Astrocyte (in vitro differentiated cells and primary cell): ENCODE measurements around the gene FNDC5. TPM values are rescaled to one million over a fixed set of nuclear protein-coding genes. Genes with fewer than 3 reads are reported as not detected.

Experiments used
- DNase-seq: peaks from one replicate; pipeline ENCODE4 v3.0.0-alpha.2; 2010; ENCODE audit warnings: low read depth
- FAIRE-seq: peaks from 2 replicates; lab custom pipeline; 2011; peaks lifted over from hg19 to GRCh38; lab: Jason Lieb, UNC
- H2AFZ ChIP-seq: 2 replicates; pipeline ENCODE4 v1.6.0; 2012; ENCODE audit warnings: low read depth, low read length, inconsistent platforms
- H3K27ac ChIP-seq: 2 replicates; pipeline ENCODE4 v1.5.1; 2011; ENCODE audit warnings: low read depth, low read length, inconsistent platforms
- H3K27me3 ChIP-seq: 2 replicates; pipeline ENCODE4 v1.6.0; 2011; ENCODE audit warnings: low read length, inconsistent platforms; ENCODE audit not compliant: insufficient read depth
- H3K36me3 ChIP-seq: 2 replicates; pipeline ENCODE4 v1.5.1; 2011; ENCODE audit warnings: low read length, inconsistent platforms; ENCODE audit not compliant: insufficient read depth
- H3K4me1 ChIP-seq: 2 replicates; pipeline ENCODE4 v1.5.1; 2011; ENCODE audit warnings: low read length, inconsistent platforms; ENCODE audit not compliant: insufficient read depth
- H3K4me2 ChIP-seq: 2 replicates; pipeline ENCODE4 v1.6.0; 2012; ENCODE audit warnings: low read length, inconsistent platforms
- H3K4me3 ChIP-seq: 2 replicates; pipeline ENCODE4 v1.5.1; 2011; ENCODE audit warnings: low read depth, mild to moderate bottlenecking, low read length, inconsistent platforms; ENCODE audit not compliant: insufficient read depth
- H3K79me2 ChIP-seq: 2 replicates; pipeline ENCODE4 v1.6.0; 2012; ENCODE audit warnings: mild to moderate bottlenecking, low read length, inconsistent platforms; ENCODE audit not compliant: insufficient read depth
- H3K9ac ChIP-seq: 2 replicates; pipeline ENCODE4 v1.6.0; 2012; ENCODE audit warnings: mild to moderate bottlenecking, low read length, inconsistent platforms
- H3K9me3 ChIP-seq: 2 replicates; pipeline ENCODE4 v1.5.1; 2012; ENCODE audit warnings: low read depth, mild to moderate bottlenecking, low read length, inconsistent platforms; ENCODE audit not compliant: insufficient read depth
- H4K20me1 ChIP-seq: 2 replicates; pipeline ENCODE4 v1.6.0; 2012; ENCODE audit warnings: low read length, inconsistent platforms; ENCODE audit not compliant: insufficient read depth
- H3K27ac Mint-ChIP-seq: one replicate; pipeline ENCODE4 v1.8.0; 2021; ENCODE audit warnings: mild to moderate bottlenecking, mixed read lengths; ENCODE audit not compliant: unreplicated experiment
- H3K27me3 Mint-ChIP-seq: one replicate; pipeline ENCODE4 v1.8.0; 2021; ENCODE audit warnings: low read depth, mixed read lengths; ENCODE audit not compliant: unreplicated experiment
- H3K36me3 Mint-ChIP-seq: one replicate; pipeline ENCODE4 v1.8.0; 2021; ENCODE audit warnings: low read depth, mixed read lengths; ENCODE audit not compliant: unreplicated experiment
- H3K4me1 Mint-ChIP-seq: one replicate; pipeline ENCODE4 v1.8.0; 2021; ENCODE audit warnings: low read depth, mixed read lengths; ENCODE audit not compliant: unreplicated experiment
- H3K4me3 Mint-ChIP-seq: one replicate; pipeline ENCODE4 v1.8.0; 2021; ENCODE audit warnings: mild to moderate bottlenecking, moderate library complexity, mixed read lengths; ENCODE audit not compliant: unreplicated experiment
- H3K9me3 Mint-ChIP-seq: one replicate; pipeline ENCODE4 v1.8.0; 2021; ENCODE audit warnings: mild to moderate bottlenecking, mixed read lengths; ENCODE audit not compliant: unreplicated experiment
- CTCF ChIP-seq: IDR thresholded peaks from 2 replicates; pipeline ENCODE4 v1.5.1; 2011; ENCODE audit warnings: low read depth, mild to moderate bottlenecking, inconsistent platforms, low read length, moderate library complexity; ENCODE audit not compliant: insufficient read depth
- EZH2 ChIP-seq: IDR thresholded peaks from 2 replicates; pipeline ENCODE4 v1.6.1; 2012; ENCODE audit warnings: mild to moderate bottlenecking, low read length, inconsistent platforms; ENCODE audit not compliant: insufficient read depth
- total RNA-seq: library from RNA; stranded (reverse); gene quantifications from 2 replicates; pipeline ENCODE4 v1.2.1, GENCODE V29; 2021

The FNDC5 gene
- total RNA-seq, 1 donor from 2014 or later: 0.39 TPM

DNA sequence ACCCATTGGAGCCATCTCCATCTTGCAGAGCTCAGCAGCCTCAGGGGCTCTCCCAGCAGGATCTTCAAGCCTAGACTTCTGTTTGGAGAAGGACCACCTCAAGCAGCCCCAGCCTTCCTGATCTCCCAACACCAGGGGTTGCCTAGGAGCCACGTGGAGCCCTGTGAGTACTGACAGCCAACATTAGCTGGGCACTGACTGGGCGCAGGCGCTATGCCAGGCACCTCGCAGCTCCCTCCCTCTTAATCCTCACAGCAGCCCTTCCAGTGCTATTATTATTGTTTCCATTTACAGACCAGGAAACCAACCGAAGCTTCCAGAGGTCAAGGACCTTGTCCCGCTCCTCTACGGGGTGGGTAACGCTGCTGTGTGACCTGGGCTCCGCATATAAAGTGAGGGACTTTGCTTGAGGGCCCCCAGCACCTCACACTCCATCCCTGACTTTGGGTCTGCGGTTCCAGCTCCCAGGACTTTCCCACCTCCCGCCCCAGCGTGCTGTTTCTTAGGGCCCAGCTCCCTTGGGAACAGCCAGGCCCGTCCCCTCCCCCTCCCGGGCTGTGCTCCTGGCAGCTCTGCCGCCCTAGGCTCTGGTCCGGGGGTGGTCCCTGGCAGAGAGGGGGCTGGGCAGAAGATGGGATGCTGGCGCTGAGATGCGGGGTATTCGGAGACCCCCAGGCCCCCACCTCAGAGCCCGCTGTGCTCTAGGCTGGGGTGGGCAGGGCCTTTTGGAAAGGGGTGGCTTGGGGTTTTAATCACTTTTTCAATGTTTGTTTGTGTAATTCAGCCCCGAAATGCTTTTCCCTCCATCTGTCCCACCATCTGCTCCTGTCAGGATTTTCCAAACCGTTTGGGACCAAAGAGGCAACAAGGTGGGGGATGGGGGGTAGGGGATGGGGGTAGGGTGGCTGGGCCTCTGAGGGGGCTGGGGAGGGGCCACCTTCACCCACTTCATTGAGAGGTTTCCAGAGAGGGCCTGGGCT is 11.4 kb upstream of the FNDC5 start:
- H3K4me1 ChIP-seq: no peaks in the 10 kb centered on the region
- H3K9ac ChIP-seq: no peak overlapping the region
- no peak for DNase-seq
- H3K4me3 ChIP-seq: no peak overlapping the region
- TF ChIP-seq EZH2 (no peak), CTCF (no peak)
- no peak overlapping the region for H3K4me2 ChIP-seq
- peaks cover 28% of the 10 kb centered on the region for H3K27me3 ChIP-seq
- Mint-ChIP-seq H3K9me3 (peaks cover 5% of the 10 kb centered on the region), H3K27me3 (peaks cover 39% of the 10 kb centered on the region), H3K36me3 (no peaks in the 10 kb centered on the region), H3K4me3 (no peak overlapping the region), H3K4me1 (peaks cover 2% of the 10 kb centered on the region), H3K27ac (no peak overlapping the region)
- FAIRE-seq: no peak
- H3K36me3 ChIP-seq: no peaks in the 10 kb centered on the region
- H3K79me2 ChIP-seq: no peaks in the 10 kb centered on the region
- no peak overlapping the region for H3K27ac ChIP-seq
- no peak overlapping the region for H2AFZ ChIP-seq
- H4K20me1 ChIP-seq: no peaks in the 10 kb centered on the region
- H3K9me3 ChIP-seq: no peaks in the 10 kb centered on the region

DNA sequence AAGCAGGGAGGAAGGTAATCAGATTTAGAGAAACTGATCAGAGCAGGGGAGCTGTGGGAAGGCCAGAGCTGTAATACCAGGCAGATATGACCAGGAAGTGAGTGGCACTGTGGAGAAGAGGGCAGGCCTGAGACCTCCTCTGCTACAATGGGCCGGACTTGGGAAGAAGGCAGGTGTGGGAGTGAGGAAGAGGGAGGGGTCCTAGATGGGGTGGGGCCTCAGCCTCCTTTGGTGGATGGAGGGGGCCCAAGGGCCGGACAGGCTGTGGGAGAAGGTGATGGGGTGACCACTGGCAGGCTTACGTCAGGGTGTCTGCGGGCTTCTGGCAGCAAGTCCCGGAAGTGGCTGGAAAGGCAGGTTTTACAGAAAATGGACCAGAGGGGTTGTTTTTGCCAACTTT is 10.6 kb upstream of the FNDC5 start:
- Histone ChIP-seq H3K36me3 (no peaks in the 10 kb centered on the region), H3K9ac (no peak overlapping the region), H4K20me1 (no peaks in the 10 kb centered on the region), H3K27me3 (peaks cover 25% of the 10 kb centered on the region), H3K9me3 (no peaks in the 10 kb centered on the region), H3K79me2 (no peaks in the 10 kb centered on the region), H2AFZ (no peak overlapping the region), H3K4me1 (no peaks in the 10 kb centered on the region), H3K27ac (no peak overlapping the region), H3K4me2 (no peak overlapping the region), H3K4me3 (no peak overlapping the region)
- H3K27me3 Mint-ChIP-seq: peaks cover 41% of the 10 kb centered on the region
- peaks cover 5% of the 10 kb centered on the region for H3K9me3 Mint-ChIP-seq
- FAIRE-seq (no peak), DNase-seq (no peak)
- no peak overlapping the region for H3K27ac Mint-ChIP-seq
- H3K4me3 Mint-ChIP-seq: no peak overlapping the region
- peaks cover 2% of the 10 kb centered on the region for H3K4me1 Mint-ChIP-seq
- TF ChIP-seq CTCF: no peak
- TF ChIP-seq EZH2: no peak
- no peaks in the 10 kb centered on the region for H3K36me3 Mint-ChIP-seq

GRCh38 chr1:32878637-32879041 is 7.9 kb upstream of the FNDC5 start:
- peaks cover 3% of the 10 kb centered on the region for H3K9me3 Mint-ChIP-seq
- no peaks in the 10 kb centered on the region for H3K36me3 ChIP-seq
- H3K4me1 Mint-ChIP-seq: peaks cover 1% of the 10 kb centered on the region
- no peak overlapping the region for H3K4me3 ChIP-seq
- no peak overlapping the region for H2AFZ ChIP-seq
- peaks cover 15% of the 10 kb centered on the region for H3K27me3 ChIP-seq
- peaks cover 47% of the 10 kb centered on the region for H3K27me3 Mint-ChIP-seq
- no peaks in the 10 kb centered on the region for H3K79me2 ChIP-seq
- DNase-seq: no peak
- no peaks in the 10 kb centered on the region for H3K36me3 Mint-ChIP-seq
- H3K4me3 Mint-ChIP-seq: no peak overlapping the region
- no peaks in the 10 kb centered on the region for H4K20me1 ChIP-seq
- H3K27ac ChIP-seq: no peak overlapping the region
- H3K9ac ChIP-seq: no peak overlapping the region
- H3K4me1 ChIP-seq: no peaks in the 10 kb centered on the region
- H3K27ac Mint-ChIP-seq: no peak overlapping the region
- H3K4me2 ChIP-seq: no peak overlapping the region
- no peak for TF ChIP-seq EZH2
- TF ChIP-seq CTCF: no peak
- H3K9me3 ChIP-seq: no peaks in the 10 kb centered on the region
- FAIRE-seq: no peak
